SKM-1 (cell line): Measurements from ENCODE around the gene SH3GL1.

ENCODE experiments used
- DNase-seq: peaks from one replicate; lab custom pipeline; 2025; ENCODE audit not compliant: unreplicated experiment; lab: John Stamatoyannopoulos, UW

SH3GL1 gene

DNA sequence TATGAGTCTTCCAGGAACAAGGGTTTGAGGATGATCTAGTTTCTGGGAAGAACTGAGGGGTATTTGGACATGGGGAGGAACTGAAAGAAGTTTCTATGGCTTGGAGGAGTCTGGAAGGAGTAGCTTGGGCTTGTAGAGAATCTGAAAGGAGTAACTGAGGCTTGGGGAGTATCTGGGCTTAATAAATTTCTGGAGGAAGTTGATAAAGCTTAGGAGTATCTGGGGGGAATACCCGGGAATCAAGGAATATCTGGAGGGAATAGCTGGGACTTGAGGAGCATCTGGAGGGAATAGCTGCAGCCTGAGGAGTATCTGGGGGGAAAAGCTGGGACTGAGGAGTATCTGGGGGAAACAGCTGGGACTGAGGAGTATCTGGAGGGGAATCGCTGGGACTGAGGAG lies 79.9 kb downstream of the SH3GL1 start:
- no peak for DNase-seq

DNA sequence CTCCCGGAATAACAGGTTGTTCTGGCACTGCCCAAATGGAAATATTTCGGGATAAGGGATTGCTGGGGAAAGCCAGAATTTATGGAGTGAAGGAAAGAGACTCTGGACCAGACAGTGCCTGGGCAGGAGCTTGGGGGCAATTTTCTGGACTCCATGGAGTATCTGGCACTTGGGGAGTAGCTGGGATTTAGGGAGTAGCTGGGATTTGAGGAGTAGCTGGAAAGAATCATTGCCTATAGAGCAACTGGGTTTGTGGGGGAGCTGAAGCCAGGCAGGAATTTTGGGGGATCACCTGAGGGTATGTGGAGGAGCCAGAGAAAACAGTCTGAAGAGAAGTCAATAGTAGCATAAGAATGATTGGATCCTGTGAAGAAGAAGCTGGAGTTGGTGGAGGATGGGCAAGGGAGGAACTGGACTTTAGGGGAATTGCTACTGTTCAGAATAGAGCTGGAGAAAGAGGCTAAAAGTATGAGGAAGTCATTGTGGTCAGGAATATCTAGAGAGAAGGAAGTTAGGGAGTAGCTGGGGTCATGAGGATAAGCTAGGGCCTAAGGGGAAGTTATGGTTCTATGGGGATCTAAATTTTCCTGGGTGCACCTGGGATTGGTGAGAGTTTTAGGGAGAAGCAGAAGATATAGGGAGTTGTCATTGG lies 81.2 kb downstream of the SH3GL1 start:
- peak; percentile 38 for DNase-seq

DNA sequence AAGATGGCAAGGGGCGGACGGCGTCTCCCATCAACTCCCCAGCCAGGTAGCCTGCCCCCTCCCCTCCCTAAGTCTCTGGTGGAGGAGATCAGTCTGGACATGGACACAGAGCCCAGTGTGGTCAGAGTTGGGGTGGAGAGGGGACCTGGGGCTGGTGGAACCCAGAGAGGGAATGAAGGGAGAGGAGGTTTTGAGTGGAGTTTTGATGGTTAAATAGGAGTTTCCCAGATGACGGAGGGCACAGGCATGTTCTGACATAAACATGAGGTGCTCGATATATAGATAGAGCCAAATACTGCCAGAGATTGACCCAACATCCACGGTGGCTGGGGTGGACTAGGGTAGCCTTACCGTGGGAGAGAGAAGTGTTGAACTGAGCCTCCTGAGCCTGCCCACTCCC lies 81.9 kb downstream of the SH3GL1 start:
- DNase-seq = no peak

DNA sequence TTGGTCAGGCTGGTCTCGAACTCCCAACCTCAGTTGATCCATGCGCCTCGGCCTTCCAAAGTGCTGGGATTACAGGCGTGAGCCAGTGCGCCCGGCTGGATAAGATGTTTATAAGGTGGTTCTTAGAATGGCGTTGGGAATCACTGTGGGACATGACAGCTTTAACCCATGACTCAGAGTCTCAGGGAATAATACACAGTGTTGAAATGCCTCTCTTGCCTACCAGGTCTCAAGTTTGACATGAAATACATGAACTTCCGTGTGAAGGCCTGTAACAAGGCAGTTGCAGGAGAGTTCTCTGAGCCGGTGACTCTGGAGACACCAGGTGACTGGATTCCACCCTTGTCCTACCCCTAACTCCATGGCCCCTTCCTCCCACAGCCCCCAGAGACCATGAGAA lies 83.4 kb downstream of the SH3GL1 start:
- DNase-seq = no peak

DNA sequence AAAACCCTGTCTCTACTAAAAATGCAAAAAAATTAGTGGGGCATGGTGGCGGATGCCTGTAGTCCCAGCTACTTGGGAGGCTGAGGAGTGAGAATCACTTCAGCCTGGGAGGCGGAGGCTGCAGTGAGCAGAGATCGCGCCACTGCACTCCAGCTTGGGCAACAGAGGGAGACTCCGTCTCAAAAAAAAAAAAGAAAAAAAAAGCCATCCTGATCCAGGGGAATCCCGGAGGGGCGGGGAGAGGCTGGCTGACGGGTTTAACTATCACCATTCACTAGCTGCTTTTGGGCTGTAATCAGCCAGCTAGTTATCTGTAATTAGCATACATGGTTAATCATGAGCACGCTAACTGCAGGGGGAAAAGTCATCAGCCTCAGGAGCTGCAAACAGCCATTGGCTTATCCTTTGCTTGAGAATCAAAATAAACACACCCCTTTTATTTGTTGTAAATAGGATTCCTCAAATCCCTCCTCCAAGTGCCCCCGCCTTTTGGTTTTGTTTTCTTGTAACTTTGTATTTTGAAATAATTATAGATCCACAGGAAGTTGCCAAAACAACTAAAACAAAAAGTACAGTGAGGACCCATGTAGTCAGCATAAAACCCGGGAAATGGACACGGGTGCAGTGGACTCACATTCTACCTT lies 86.4 kb downstream of the SH3GL1 start:
- no peak for DNase-seq
